ENCODE measurements around the gene DNPEP. TPM values are rescaled to one million over a fixed set of nuclear protein-coding genes. Genes with fewer than 3 reads are reported as not detected.
"Not testable (repeated sequence)": the region's sequence is repeated elsewhere in the genome, so short reads cannot be mapped to it uniquely, and the experiment has no call there.

The DNPEP gene
- total and polyA plus RNA-seq, 3 experiments from 2014 or later = 69.1 to 116 (median 112) TPM

DNA sequence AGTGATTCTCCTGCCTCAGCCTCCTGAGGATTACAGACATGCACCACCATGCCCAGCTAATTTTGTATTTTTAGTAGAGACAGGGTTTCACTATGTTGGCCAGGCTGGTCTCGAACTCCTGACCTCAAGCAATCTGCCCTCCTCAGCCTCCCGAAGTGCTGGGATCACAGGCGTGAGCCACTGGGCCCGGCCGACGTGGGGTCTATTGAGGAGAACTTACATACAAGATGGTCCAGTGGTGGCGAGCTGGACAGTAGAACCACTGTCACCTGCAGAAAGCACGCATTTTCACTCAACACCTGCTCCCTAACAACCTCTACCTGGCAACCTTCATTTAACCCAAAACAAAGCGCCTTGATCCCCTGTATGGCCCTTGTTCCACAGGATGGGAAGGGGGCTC lies 7.3 kb upstream of the DNPEP start:
- H3K4me1 Mint-ChIP-seq; H3K27ac ChIP-seq (ENCODE audit: low read depth, low read length); H3K4me3 ChIP-seq (ENCODE audit: low read length); H3K9me3 Mint-ChIP-seq; H3K27me3 Mint-ChIP-seq; H3K36me3 ChIP-seq (ENCODE audit: insufficient read depth, low read length); H3K9me3 ChIP-seq (ENCODE audit: low read length); DNase-seq; H3K36me3 Mint-ChIP-seq; H3K4me1 ChIP-seq (ENCODE audit: insufficient read depth, low read length); POLR2A ChIA-PET; H3K27ac Mint-ChIP-seq; H3K27me3 ChIP-seq (ENCODE audit: insufficient read depth, low read length, poor library complexity, severe bottlenecking); H3K4me3 Mint-ChIP-seq: not testable (repeated sequence)
- CTCF ChIA-PET = interaction anchor here (1.2 kb wide), 1 partner anchor 21 kb away, joined by 3 read pairs; no protein-coding TSS in a partner anchor

DNA sequence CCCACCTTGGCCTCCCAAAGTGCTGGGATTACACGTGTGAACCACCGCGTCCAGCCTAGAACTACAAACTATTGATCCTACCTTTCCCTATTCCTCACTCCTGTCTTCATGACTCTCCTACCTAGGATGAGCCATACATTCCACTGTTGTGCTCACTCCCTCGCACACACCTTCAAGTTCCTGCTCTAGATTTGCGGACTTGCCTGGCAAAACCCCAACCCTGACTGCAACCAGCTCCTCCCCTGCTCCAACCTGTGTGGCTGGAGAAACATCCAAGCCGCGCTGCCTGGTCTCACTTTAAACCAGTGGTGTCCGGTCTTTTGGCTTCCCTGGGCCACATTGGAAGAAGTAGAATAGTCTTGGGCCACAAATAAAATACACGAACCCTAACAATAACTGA lies 5.0 kb upstream of the DNPEP start:
- Histone ChIP-seq H3K36me3 (ENCODE audit: insufficient read depth, low read length) (no peaks in the 10 kb centered on the region), H3K9me3 (ENCODE audit: low read length) (no peaks in the 10 kb centered on the region), H3K4me3 (ENCODE audit: low read length) (no peak overlapping the region), H3K4me1 (ENCODE audit: insufficient read depth, low read length) (peaks cover 16% of the 10 kb centered on the region), H3K27me3 (ENCODE audit: insufficient read depth, low read length, poor library complexity, severe bottlenecking) (no peaks in the 10 kb centered on the region), H3K27ac (ENCODE audit: low read depth, low read length) (no peak overlapping the region)
- Mint-ChIP-seq H3K27me3 (peaks cover 0 to 1% of the 10 kb centered on the region in 2 donors), H3K9me3 (no peaks in the 10 kb centered on the region), H3K4me3 (no peak overlapping the region), H3K36me3 (no peaks in the 10 kb centered on the region), H3K4me1 (peaks cover 12 to 16% (median 15%) of the 10 kb centered on the region in 3 donors), H3K27ac (peak overlapping the region in 1 of 8 donors; percentile 61)
- no peak for DNase-seq
- CTCF ChIA-PET = interaction anchor here (1.2 to 4.5 kb wide), 3 partner anchors 10 to 139 kb away, joined by 3 to 25 read pairs (median 6); no protein-coding TSS in a partner anchor
- POLR2A ChIA-PET = no interaction called here

DNA sequence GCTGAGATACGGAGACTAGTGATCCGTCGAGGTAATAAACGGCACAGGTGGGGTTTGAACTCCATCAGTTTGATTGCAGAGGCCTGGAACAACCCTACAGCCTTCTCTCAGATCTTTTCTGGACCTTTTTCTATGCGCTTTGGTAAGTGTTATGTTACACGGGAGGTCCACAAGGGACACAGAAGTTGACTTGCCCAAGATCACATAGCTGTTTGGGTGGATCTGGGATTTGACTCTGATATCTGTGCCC lies 1.1 kb upstream of the DNPEP start:
- peak overlapping the region; percentile 63 to 99 (median 76) for H3K4me3 Mint-ChIP-seq
- peak overlapping the region; percentile 81 to 96 (median 88) for H3K27ac Mint-ChIP-seq
- CTCF ChIA-PET = interaction anchor here (0.7 to 1.6 kb wide), 14 partner anchors 9 to 171 kb away, joined by 3 to 12 read pairs (median 4); partner anchors contain the start of gene DNAJB2
- H3K9me3 Mint-ChIP-seq = no peaks in the 10 kb centered on the region
- peaks cover 21% of the 10 kb centered on the region for H3K4me1 ChIP-seq (ENCODE audit: insufficient read depth, low read length)
- H3K36me3 Mint-ChIP-seq = peaks cover 3 to 36% (median 5%) of the 10 kb centered on the region in 3 donors
- POLR2A ChIA-PET = interaction anchor here (0.6 to 2.0 kb wide), 2 partner anchors 109 to 212 kb away, joined by 3 to 15 read pairs; partner anchors contain the start of genes CNPPD1 and DNAJB2
- DNase-seq = no peak
- no peaks in the 10 kb centered on the region for H3K27me3 ChIP-seq (ENCODE audit: insufficient read depth, low read length, poor library complexity, severe bottlenecking)
- H3K4me3 ChIP-seq (ENCODE audit: low read length) = peak overlapping the region; percentile 61
- peak overlapping the region; percentile 34 for H3K27ac ChIP-seq (ENCODE audit: low read depth, low read length)
- H3K27me3 Mint-ChIP-seq = no peaks in the 10 kb centered on the region
- H3K9me3 ChIP-seq (ENCODE audit: low read length) = no peaks in the 10 kb centered on the region
- peaks cover 19% of the 10 kb centered on the region for H3K36me3 ChIP-seq (ENCODE audit: insufficient read depth, low read length)
- H3K4me1 Mint-ChIP-seq = peaks cover 15 to 32% (median 23%) of the 10 kb centered on the region in 3 donors

DNA sequence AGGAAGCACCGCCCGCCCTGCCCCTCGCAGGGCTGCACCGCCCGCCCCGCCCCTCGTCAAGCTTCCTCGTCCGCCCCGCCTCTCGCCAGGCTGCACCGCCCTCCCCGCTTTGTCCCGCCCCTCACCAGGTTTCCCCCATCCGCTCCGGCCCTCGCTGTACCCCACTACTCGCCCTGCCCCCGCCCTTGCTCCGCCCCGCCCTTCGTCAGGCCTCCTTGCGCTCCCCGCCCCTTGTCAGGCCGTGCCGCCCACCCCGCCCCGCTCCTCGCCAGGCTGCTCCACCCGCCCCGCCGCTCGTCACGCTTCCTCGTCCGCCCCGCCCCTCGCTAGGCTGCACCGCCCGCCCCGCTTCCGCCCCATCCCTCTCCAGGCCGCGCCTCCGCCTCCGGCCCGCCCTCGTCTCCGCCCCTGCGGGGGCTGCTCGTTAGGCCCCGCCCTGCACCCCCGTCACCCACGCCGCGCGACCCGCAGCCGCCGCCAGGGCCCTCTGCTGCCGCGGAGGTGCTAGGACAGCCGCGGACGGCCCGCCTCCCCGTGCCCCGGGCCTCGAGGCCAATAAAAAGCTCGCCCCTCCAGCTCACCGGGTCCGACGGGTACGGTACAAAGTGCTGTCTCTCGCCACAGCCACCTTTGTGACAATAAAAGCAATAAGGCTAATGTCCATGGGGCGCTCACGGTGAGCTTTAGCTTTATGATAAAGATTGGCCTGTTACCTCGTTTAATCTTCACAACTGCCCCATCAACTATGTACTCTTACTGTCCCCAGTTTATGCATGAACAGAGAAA lies 602 bp upstream of the DNPEP start:
- Histone ChIP-seq H3K4me3 (ENCODE audit: low read length) (peak overlapping the region; percentile 61), H3K27me3 (ENCODE audit: insufficient read depth, low read length, poor library complexity, severe bottlenecking) (no peaks in the 10 kb centered on the region), H3K36me3 (ENCODE audit: insufficient read depth, low read length) (peaks cover 23% of the 10 kb centered on the region), H3K4me1 (ENCODE audit: insufficient read depth, low read length) (peaks cover 21% of the 10 kb centered on the region), H3K27ac (ENCODE audit: low read depth, low read length) (peak overlapping the region; percentile 34), H3K9me3 (ENCODE audit: low read length) (no peaks in the 10 kb centered on the region)
- H3K27me3 Mint-ChIP-seq = no peaks in the 10 kb centered on the region
- DNase-seq = peak; percentile 99 to 100 (median 99)
- H3K9me3 Mint-ChIP-seq = no peaks in the 10 kb centered on the region
- H3K4me3 Mint-ChIP-seq = peak overlapping the region; percentile 80 to 99 (median 96)
- peak overlapping the region; percentile 82 to 96 (median 92) for H3K27ac Mint-ChIP-seq
- peaks cover 3 to 41% (median 5%) of the 10 kb centered on the region in 3 donors for H3K36me3 Mint-ChIP-seq
- peaks cover 20 to 36% (median 23%) of the 10 kb centered on the region in 3 donors for H3K4me1 Mint-ChIP-seq
- CTCF ChIA-PET = interaction anchor here (0.7 to 1.6 kb wide), 15 partner anchors 10 to 171 kb away, joined by 3 to 12 read pairs (median 4); partner anchors contain the start of genes DNAJB2 and GMPPA
- POLR2A ChIA-PET = interaction anchor here (0.5 to 2.0 kb wide), 13 partner anchors 109 to 997 kb away, joined by 3 to 15 read pairs (median 3); partner anchors contain the start of genes ANKZF1, ATG9A, CNPPD1 and DNAJB2

DNA sequence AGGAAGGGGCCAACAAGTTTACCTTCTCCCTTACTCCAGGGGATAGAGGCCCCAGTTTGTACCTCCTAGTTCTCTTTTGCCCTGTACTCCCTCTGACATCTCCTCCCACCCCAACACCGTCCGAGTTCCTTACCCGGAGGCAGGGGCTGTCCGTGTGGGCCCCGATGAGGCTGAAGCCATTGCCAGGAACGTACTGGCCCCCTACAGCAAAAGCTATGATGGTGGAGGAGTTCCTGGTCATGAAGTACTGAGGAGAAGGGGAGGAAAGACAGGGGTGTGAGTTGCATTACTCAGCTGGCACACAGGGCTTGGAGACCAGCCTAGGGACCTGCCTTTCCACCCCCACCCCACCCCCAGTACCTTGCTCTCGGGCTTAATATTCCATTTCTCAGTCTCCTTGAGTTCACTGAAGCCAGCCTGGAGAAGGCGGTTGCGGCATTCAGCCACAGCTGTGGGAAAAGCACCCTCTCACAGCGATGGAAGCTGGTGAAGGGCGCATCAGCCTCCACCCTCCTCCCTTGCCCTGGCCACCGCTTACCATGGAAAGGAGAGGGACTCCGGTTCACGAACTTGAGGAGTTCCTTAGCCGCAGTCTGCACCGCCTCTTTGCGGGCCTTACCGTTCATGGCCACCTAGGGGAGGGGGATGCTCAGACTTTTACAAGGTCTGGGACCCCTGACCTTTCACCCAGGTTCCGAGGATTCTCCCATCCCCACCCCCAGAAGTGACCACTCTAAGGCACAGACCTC lies 1.0 kb downstream of the DNPEP start:
- peaks cover 3 to 57% (median 5%) of the 10 kb centered on the region in 3 donors for H3K36me3 Mint-ChIP-seq
- peaks cover 21% of the 10 kb centered on the region for H3K4me1 ChIP-seq (ENCODE audit: insufficient read depth, low read length)
- DNase-seq = peak in 1 of 5 donors; percentile 8
- ChIA-PET POLR2A (interaction anchor here (1.0 to 1.4 kb wide), 4 partner anchors 112 to 211 kb away, joined by 3 to 4 read pairs (median 4); partner anchors contain the start of genes ANKZF1, ATG9A, CNPPD1 and GMPPA), CTCF (interaction anchor here (0.7 to 1.3 kb wide), 3 partner anchors 92 to 132 kb away, joined by 3 read pairs; partner anchors contain the start of genes GMPPA and TUBA4A)
- H3K4me3 Mint-ChIP-seq = peak overlapping the region; percentile 94 to 99 (median 96)
- H3K27me3 Mint-ChIP-seq = no peaks in the 10 kb centered on the region
- H3K4me1 Mint-ChIP-seq = peaks cover 20 to 36% (median 25%) of the 10 kb centered on the region in 3 donors
- peak overlapping the region; percentile 68 for H3K4me3 ChIP-seq (ENCODE audit: low read length)
- H3K27ac Mint-ChIP-seq = peak overlapping the region; percentile 95 to 100 (median 98)
- H3K27me3 ChIP-seq (ENCODE audit: insufficient read depth, low read length, poor library complexity, severe bottlenecking) = no peaks in the 10 kb centered on the region
- H3K36me3 ChIP-seq (ENCODE audit: insufficient read depth, low read length) = peaks cover 37% of the 10 kb centered on the region
- no peaks in the 10 kb centered on the region for H3K9me3 Mint-ChIP-seq
- peak overlapping the region; percentile 91 for H3K27ac ChIP-seq (ENCODE audit: low read depth, low read length)
- no peaks in the 10 kb centered on the region for H3K9me3 ChIP-seq (ENCODE audit: low read length)

DNA sequence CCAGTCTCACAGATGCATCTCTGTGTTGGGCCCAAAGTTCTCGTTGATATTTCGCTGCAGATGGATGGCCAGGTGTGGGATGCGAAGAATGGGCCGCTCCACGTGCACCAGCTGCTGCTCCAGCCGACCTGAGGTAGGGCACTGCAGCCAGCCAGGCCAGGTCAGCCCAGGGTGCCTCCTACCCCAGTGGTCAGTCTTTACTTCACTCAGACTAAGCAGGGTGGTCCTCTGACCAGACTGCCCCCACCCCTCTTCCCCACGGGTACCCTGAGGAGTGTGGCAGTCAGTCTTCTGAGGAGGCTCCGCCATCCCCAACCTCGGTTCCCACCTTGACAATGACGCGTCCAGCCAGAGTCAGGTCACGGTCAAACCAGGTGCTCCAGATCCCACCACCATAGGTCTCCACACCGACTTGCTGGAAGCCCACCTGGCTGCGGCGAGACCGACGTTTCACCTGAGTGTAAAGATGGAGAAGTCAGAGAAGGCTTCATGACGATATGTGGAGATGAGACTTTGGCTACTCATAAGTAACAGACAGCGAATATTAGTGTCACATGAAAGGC lies 1.7 kb downstream of the DNPEP start:
- H3K27ac Mint-ChIP-seq = peak overlapping the region in 4 of 8 donors; percentile 50 to 98 (median 74)
- Histone ChIP-seq H3K36me3 (ENCODE audit: insufficient read depth, low read length) (peaks cover 41% of the 10 kb centered on the region), H3K4me3 (ENCODE audit: low read length) (peak overlapping the region; percentile 68), H3K4me1 (ENCODE audit: insufficient read depth, low read length) (peaks cover 21% of the 10 kb centered on the region), H3K9me3 (ENCODE audit: low read length) (no peaks in the 10 kb centered on the region), H3K27ac (ENCODE audit: low read depth, low read length) (no peak overlapping the region), H3K27me3 (ENCODE audit: insufficient read depth, low read length, poor library complexity, severe bottlenecking) (no peaks in the 10 kb centered on the region)
- H3K9me3 Mint-ChIP-seq = no peaks in the 10 kb centered on the region
- H3K36me3 Mint-ChIP-seq = peaks cover 5 to 64% (median 6%) of the 10 kb centered on the region in 3 donors
- ChIA-PET POLR2A (no interaction called here), CTCF (interaction anchor here (1.3 kb wide), 1 partner anchor 91 kb away, joined by 3 read pairs; no protein-coding TSS in a partner anchor)
- no peak for DNase-seq
- H3K27me3 Mint-ChIP-seq = no peaks in the 10 kb centered on the region
- peak overlapping the region; percentile 87 to 98 (median 95) for H3K4me3 Mint-ChIP-seq
- peaks cover 20 to 36% (median 28%) of the 10 kb centered on the region in 3 donors for H3K4me1 Mint-ChIP-seq

DNA sequence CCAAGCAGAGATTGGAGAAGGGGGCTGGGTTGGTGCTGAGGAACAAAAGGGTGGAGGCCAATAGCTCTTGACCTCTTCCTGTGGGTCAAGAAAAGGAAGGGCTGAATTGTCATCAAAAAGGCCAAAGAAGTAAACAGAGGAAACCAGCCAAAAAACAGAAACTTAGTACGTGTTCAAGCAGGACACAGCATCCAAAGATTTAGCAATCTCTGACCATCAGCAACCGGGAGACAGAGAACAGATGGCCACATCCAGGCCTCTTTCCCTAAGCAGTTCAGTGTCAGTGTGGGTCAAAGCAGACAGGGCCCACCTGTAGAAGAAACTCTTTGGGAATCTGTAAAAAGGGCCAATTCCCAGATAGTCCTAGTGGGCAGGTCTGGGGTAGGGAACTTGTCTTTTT lies 2.9 kb downstream of the DNPEP start:
- Histone ChIP-seq H3K27ac (ENCODE audit: low read depth, low read length) (no peak overlapping the region), H3K4me3 (ENCODE audit: low read length) (no peak overlapping the region), H3K36me3 (ENCODE audit: insufficient read depth, low read length) (peaks cover 46% of the 10 kb centered on the region), H3K4me1 (ENCODE audit: insufficient read depth, low read length) (peaks cover 21% of the 10 kb centered on the region), H3K27me3 (ENCODE audit: insufficient read depth, low read length, poor library complexity, severe bottlenecking) (no peaks in the 10 kb centered on the region), H3K9me3 (ENCODE audit: low read length) (no peaks in the 10 kb centered on the region)
- ChIA-PET POLR2A (no interaction called here), CTCF (no interaction called here)
- Mint-ChIP-seq H3K27ac (peak overlapping the region in 6 of 8 donors; percentile 32 to 88 (median 52)), H3K9me3 (no peaks in the 10 kb centered on the region), H3K36me3 (peaks cover 5 to 73% (median 8%) of the 10 kb centered on the region in 3 donors), H3K4me3 (peak overlapping the region in 4 of 7 donors; percentile 51 to 83 (median 64)), H3K27me3 (no peaks in the 10 kb centered on the region), H3K4me1 (peaks cover 20 to 36% (median 28%) of the 10 kb centered on the region in 3 donors)
- DNase-seq = no peak

Data from CD8-positive, alpha-beta memory T cell (primary cell).